Measurements from ENCODE around the gene NDFIP1. TPM values are rescaled to one million over a fixed set of nuclear protein-coding genes. Genes with fewer than 3 reads are reported as not detected.

The NDFIP1 gene
- total and polyA plus RNA-seq, 2 of the 13 experiments (the other 11 are each of a cell fraction or from before 2014, with no cell fraction given): 12.4 to 15.7 TPM

DNA sequence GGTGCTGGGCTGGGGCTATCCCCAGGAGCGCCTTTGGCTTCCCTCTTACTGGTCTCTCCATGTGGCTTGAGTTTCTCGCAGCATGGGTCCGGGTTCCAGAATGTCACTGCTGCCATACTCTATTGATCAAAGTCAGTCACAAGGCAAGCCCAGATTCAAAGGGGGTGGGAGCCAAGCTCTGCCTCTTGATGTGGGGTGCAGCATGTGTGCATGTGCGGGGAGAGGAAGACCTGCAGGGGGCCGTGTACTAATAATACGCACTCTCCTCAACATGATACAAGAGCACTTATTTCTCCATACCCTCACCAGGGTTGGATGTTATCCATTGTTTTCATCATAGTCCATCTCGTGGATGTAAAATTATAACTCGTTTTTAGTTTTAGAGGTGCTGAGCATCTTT, 81.2 kb downstream of the NDFIP1 start:
- no peak for DNase-seq (ENCODE audit: low spot score)
- no TSS peak for BruUV-seq (replicated peaks)
- Histone ChIP-seq H3K79me2 (ENCODE audit: insufficient read depth, low read length) (no peaks in the 10 kb centered on the region), H3K9me3 (ENCODE audit: low read length) (no peaks in the 10 kb centered on the region), H3K27me3 (ENCODE audit: control insufficient read depth in 1 of 2, insufficient read depth in 2 of 2, low read length in 2 of 2) (peaks cover 0 to 8% of the 10 kb centered on the region in 2 experiments; a peak in 1 of 5 replicates), H3K9ac (ENCODE audit: insufficient read depth, low read depth, low read length) (no peak overlapping the region), H3K4me2 (ENCODE audit: low read depth, low read length) (no peak overlapping the region), H3K27ac (ENCODE audit: extremely low read length, insufficient read depth, low read length) (no peak overlapping the region), H2AFZ (ENCODE audit: low read length) (no peak overlapping the region), H3K4me3 (replicated peaks in 1 of 3; ENCODE audit: insufficient read depth in 1 of 3, low read depth in 2 of 3, low read length in 3 of 3) (no peak overlapping the region), H4K20me1 (ENCODE audit: insufficient read depth, low read length) (no peaks in the 10 kb centered on the region), H3K4me1 (ENCODE audit: insufficient read depth, low read length) (peaks cover 67% of the 10 kb centered on the region), H3K36me3 (replicated peaks in 1 of 2; ENCODE audit: control insufficient read depth in 1 of 2, insufficient read depth in 2 of 2, low read length in 2 of 2) (no peaks in the 10 kb centered on the region)
- ChIA-PET CTCF (ENCODE audit: low intra/inter-chr PET ratio, low total read pairs) (no interaction called here), POLR2A (no interaction called here)
- WGBS (ENCODE audit: low lambda C conversion rate): 38% methylated on average over 8 of the region's 8 CpGs
- in situ Hi-C loops (cut with HindIII; ENCODE audit: extremely low pct_ligation_motif_present, low pct_unique_long_range_greater_than_20kb): no loop called here
- ATAC-seq: no peak
- intact Hi-C loops (cut with micrococcal nuclease; ENCODE audit: unreplicated experiment): no loop called here
- no peak for FAIRE-seq
- TF ChIP-seq, protein P1, sequence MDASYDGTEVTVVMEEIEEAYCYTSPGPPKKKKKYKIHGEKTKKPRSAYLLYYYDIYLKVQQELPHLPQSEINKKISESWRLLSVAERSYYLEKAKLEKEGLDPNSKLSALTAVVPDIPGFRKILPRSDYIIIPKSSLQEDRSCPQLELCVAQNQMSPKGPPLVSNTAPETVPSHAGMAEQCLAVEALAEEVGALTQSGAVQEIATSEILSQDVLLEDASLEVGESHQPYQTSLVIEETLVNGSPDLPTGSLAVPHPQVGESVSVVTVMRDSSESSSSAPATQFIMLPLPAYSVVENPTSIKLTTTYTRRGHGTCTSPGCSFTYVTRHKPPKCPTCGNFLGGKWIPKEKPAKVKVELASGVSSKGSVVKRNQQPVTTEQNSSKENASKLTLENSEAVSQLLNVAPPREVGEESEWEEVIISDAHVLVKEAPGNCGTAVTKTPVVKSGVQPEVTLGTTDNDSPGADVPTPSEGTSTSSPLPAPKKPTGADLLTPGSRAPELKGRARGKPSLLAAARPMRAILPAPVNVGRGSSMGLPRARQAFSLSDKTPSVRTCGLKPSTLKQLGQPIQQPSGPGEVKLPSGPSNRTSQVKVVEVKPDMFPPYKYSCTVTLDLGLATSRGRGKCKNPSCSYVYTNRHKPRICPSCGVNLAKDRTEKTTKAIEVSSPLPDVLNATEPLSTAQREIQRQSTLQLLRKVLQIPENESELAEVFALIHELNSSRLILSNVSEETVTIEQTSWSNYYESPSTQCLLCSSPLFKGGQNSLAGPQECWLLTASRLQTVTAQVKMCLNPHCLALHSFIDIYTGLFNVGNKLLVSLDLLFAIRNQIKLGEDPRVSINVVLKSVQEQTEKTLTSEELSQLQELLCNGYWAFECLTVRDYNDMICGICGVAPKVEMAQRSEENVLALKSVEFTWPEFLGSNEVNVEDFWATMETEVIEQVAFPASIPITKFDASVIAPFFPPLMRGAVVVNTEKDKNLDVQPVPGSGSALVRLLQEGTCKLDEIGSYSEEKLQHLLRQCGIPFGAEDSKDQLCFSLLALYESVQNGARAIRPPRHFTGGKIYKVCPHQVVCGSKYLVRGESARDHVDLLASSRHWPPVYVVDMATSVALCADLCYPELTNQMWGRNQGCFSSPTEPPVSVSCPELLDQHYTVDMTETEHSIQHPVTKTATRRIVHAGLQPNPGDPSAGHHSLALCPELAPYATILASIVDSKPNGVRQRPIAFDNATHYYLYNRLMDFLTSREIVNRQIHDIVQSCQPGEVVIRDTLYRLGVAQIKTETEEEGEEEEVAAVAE (CRISPR knock-in tag; IDR thresholded peaks at IDR 0.05; ENCODE audit: borderline replicate concordance): no peak
- TF ChIP-seq, protein P2, sequence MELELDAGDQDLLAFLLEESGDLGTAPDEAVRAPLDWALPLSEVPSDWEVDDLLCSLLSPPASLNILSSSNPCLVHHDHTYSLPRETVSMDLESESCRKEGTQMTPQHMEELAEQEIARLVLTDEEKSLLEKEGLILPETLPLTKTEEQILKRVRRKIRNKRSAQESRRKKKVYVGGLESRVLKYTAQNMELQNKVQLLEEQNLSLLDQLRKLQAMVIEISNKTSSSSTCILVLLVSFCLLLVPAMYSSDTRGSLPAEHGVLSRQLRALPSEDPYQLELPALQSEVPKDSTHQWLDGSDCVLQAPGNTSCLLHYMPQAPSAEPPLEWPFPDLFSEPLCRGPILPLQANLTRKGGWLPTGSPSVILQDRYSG (CRISPR knock-in tag; IDR thresholded peaks at IDR 0.05): no peak
- TF ChIP-seq, protein P3, sequence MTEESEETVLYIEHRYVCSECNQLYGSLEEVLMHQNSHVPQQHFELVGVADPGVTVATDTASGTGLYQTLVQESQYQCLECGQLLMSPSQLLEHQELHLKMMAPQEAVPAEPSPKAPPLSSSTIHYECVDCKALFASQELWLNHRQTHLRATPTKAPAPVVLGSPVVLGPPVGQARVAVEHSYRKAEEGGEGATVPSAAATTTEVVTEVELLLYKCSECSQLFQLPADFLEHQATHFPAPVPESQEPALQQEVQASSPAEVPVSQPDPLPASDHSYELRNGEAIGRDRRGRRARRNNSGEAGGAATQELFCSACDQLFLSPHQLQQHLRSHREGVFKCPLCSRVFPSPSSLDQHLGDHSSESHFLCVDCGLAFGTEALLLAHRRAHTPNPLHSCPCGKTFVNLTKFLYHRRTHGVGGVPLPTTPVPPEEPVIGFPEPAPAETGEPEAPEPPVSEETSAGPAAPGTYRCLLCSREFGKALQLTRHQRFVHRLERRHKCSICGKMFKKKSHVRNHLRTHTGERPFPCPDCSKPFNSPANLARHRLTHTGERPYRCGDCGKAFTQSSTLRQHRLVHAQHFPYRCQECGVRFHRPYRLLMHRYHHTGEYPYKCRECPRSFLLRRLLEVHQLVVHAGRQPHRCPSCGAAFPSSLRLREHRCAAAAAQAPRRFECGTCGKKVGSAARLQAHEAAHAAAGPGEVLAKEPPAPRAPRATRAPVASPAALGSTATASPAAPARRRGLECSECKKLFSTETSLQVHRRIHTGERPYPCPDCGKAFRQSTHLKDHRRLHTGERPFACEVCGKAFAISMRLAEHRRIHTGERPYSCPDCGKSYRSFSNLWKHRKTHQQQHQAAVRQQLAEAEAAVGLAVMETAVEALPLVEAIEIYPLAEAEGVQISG (CRISPR knock-in tag; IDR thresholded peaks at IDR 0.05): no peak
- TF ChIP-seq RELA (CRISPR knock-in tag; IDR thresholded peaks at IDR 0.05): no peak
- no peak for TF ChIP-seq ZBTB10 (CRISPR knock-in tag; IDR thresholded peaks at IDR 0.05; ENCODE audit: borderline replicate concordance)
- no peak for TF ChIP-seq ZNF724P (CRISPR knock-in tag; IDR thresholded peaks at IDR 0.05; ENCODE audit: borderline replicate concordance)
- no peak for TF ChIP-seq NR2C2 (CRISPR knock-in tag; IDR thresholded peaks at IDR 0.05; ENCODE audit: borderline replicate concordance)
- TF ChIP-seq CEBPB (IDR thresholded peaks at IDR 0.05; ENCODE audit: borderline replicate concordance, low read depth, low read length): no peak
- TF ChIP-seq CSRNP1 (CRISPR knock-in tag; IDR thresholded peaks at IDR 0.05): no peak
- TF ChIP-seq REXO4 (CRISPR knock-in tag; IDR thresholded peaks at IDR 0.05; ENCODE audit: borderline replicate concordance): no peak
- no peak for TF ChIP-seq AGO2 (optimal IDR thresholded peaks at IDR 0.05; ENCODE audit: low read depth, low read length)
- no peak for TF ChIP-seq ZNF776 (CRISPR knock-in tag; IDR thresholded peaks at IDR 0.05)
